Measurements from ENCODE around the gene BAD.

- no peak for TF ChIP-seq POLR2AphosphoS5 (IDR thresholded peaks at IDR 0.05; ENCODE audit: low read depth, low read length)
- TF ChIP-seq SIN3A (IDR thresholded peaks at IDR 0.05; ENCODE audit: borderline replicate concordance, insufficient read depth, low read length): no peak
- TF ChIP-seq, protein P1, sequence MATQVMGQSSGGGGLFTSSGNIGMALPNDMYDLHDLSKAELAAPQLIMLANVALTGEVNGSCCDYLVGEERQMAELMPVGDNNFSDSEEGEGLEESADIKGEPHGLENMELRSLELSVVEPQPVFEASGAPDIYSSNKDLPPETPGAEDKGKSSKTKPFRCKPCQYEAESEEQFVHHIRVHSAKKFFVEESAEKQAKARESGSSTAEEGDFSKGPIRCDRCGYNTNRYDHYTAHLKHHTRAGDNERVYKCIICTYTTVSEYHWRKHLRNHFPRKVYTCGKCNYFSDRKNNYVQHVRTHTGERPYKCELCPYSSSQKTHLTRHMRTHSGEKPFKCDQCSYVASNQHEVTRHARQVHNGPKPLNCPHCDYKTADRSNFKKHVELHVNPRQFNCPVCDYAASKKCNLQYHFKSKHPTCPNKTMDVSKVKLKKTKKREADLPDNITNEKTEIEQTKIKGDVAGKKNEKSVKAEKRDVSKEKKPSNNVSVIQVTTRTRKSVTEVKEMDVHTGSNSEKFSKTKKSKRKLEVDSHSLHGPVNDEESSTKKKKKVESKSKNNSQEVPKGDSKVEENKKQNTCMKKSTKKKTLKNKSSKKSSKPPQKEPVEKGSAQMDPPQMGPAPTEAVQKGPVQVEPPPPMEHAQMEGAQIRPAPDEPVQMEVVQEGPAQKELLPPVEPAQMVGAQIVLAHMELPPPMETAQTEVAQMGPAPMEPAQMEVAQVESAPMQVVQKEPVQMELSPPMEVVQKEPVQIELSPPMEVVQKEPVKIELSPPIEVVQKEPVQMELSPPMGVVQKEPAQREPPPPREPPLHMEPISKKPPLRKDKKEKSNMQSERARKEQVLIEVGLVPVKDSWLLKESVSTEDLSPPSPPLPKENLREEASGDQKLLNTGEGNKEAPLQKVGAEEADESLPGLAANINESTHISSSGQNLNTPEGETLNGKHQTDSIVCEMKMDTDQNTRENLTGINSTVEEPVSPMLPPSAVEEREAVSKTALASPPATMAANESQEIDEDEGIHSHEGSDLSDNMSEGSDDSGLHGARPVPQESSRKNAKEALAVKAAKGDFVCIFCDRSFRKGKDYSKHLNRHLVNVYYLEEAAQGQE (IDR thresholded peaks at IDR 0.05; ENCODE audit: insufficient read depth in 1 of 2, low read depth in 2 of 2, low read length in 2 of 2): no peak
- TF ChIP-seq TAF1 (IDR thresholded peaks at IDR 0.05; ENCODE audit: borderline replicate concordance, insufficient read depth, low read length): no peak
- no peak for TF ChIP-seq FOXP2 (optimal IDR thresholded peaks at IDR 0.05; ENCODE audit: borderline replicate concordance, extremely low read depth, extremely low read length, insufficient read depth)
These were observed 24.9 kb downstream of the BAD start for GRCh38 chr11:64259533-64260067.

All from PFSK-1 (cell line).